GM21528 (cell line): Measurements from ENCODE around the gene TRIM24.
A peak's percentile ranks its signal among the peaks of the same experiment; 100 is the strongest.
"Not testable (repeated sequence)": the region's sequence is repeated elsewhere in the genome, so short reads cannot be mapped to it uniquely, and the experiment has no call there.

ENCODE experiments used
- ATAC-seq: cut with Tn5 transposase; IDR thresholded peaks from one replicate; pipeline ENCODE4 v1.9.1; 2021; ENCODE audit warnings: mild to moderate bottlenecking, moderate library complexity; ENCODE audit not compliant: unreplicated experiment, low FRiP score

The TRIM24 gene

GRCh38 chr7:138459413-138460175, 465 bp upstream of the TRIM24 start:
- ATAC-seq: peak; percentile 87

DNA sequence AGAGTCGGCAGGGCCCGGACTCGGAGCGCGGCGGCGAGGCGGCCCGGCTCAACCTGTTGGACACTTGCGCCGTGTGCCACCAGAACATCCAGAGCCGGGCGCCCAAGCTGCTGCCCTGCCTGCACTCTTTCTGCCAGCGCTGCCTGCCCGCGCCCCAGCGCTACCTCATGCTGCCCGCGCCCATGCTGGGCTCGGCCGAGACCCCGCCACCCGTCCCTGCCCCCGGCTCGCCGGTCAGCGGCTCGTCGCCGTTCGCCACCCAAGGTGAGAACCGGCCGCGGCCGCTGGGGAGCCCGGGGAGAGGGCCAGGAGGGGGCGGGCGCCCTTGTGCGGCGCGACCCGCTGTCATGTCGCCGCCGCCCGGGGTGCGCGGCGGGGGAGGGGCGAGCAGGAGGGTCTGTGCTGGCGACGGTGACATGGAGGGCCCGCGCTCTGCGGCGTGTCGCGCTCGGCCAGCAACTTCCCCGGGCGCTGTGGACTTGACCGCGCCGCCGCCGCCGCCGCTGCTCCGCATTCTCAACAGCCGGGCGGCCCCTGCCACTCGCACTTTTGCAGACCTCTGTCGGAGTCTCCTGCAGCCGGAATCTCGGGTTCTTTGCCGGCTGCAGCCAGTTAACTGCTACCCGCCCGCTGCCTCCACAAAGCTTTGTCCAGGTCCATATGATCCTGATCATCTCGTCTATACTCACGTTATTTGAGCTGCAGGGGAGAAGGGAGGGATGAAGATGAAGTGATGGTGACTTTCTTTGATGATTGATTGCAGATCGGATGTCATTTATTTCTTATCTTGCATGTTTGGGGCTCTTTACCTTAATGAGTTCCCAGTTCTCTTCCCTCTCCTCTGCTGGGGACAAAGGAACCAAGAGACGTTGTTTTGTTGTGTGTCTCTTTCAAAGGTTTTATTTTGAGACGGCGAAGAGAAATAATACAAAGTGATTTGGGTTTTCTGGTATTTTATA, 869 bp downstream of the TRIM24 start:
- peak; percentile 46 for ATAC-seq

DNA sequence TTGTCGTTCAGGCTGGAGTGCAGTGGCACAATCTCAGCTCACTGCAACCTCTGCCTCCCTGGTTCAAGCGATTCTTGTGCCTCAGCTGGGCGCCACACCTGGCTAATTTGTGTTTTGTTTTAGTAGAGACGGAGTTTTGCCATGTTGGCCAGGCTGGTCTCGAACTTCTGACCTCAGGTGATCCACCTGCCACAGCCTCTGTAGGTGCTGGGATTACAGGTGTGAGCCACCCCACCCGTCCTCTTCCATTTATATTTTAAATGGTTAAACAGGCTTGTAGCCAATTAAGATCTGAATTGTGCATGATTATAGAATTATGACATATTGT, 3.2 kb downstream of the TRIM24 start:
- ATAC-seq: not testable (repeated sequence)

GRCh38 chr7:138465046-138465445, 5.0 kb downstream of the TRIM24 start:
- ATAC-seq: no peak

- peak; percentile 54 for ATAC-seq
These were observed 6.2 kb downstream of the TRIM24 start for GRCh38 chr7:138466069-138466756.

- no peak for ATAC-seq
These were observed 8.4 kb downstream of the TRIM24 start for GRCh38 chr7:138468244-138469123.

DNA sequence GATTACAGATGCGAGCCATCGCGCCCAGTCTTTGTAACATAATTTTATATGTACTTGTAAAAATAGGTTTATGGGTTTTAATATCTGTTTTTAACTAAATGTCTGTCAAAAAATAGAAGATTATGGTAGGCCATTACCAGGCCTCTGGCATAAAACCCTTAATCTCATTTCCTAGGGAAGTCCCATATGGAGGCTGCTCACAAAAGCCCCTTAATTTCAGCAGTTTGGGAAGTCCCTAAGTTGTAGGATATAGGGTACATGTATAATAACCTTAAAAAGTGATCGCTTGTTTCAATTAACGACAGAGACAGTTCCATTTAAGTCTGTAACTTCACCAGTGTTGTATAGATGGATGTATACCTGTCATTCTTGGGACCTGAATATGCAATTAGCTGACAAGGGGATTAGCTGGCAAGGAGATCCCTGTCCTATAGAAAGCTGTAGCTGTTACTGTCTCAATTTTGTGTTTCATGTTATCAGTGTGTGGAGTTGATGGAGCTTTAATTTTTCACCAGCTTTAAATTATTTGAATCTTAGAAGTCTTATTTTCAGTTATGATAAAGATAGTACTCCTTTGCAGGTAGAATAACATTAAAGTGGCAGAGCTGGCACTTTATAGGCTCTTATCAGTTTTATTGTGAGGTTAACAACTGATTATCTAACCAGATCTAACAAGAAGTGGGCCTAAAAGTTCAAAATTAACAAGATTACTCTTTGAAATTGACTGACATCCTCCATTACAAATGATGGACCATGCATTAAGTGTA, 10.5 kb downstream of the TRIM24 start:
- no peak for ATAC-seq

GRCh38 chr7:138472292-138473079, 12.4 kb downstream of the TRIM24 start:
- no peak for ATAC-seq

DNA sequence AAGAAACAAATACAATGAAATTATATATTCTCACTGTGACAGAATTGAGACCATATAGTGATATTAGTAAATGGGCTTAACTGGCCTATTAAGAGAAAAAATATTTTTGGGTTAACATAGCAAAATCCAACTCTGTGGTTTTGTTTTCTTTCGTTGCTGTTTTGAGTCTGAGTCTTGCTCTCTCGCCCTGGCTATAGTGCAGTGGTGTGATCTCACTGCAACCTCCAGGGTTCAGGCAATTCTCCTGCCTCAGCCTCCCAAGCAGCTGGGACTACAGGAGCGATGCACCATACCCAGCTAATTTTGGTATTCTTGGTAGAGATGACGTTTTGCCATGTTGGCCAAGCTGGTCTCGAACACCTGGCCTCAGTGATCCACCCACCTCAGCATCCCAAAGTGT, 15.3 kb downstream of the TRIM24 start:
- no peak for ATAC-seq

DNA sequence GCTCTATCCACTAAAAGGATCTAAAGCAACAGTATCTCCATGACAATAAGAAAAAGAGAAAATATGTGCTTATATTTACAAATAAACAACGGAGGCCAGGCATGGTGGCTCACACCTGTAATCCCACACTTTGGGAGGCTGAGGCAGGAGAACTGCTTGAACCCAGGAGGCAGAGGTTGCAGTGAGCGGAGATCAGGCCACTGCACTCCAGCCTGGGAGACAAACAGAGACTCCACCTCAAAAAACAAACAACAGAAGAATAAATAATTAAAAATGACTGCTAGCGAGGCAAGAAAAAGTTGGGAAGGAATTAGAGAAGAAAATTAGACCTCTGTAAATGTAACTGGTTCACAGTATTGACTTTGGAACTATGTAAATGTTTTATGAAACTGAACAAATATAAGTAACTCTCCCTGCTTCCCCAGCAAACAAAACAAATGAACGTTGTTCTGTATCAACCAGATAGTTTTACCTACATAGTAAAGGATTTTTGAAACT, 17.1 kb downstream of the TRIM24 start:
- ATAC-seq: no peak

- no peak for ATAC-seq
These were observed 17.5 kb downstream of the TRIM24 start for GRCh38 chr7:138477581-138477980.

DNA sequence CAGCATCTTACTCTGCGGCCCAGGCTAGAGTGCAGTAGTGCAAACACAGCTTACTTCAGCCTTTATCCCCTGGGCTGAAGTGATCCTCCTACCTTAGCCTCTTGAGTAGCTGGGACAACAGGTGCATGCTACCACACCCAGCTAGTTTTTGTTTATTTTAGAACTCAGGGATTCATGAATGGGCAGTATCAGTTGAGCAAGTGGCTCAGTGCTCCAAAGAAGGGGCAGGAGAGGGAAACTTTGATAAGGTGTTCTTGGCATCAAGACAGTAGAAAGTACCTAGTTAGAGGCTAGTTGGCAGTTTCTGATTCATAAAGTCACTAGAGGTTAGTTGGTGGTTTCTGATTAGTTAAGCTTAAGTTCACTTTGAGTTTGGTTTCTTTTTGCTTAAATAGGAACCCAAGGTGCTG, 18.4 kb downstream of the TRIM24 start:
- ATAC-seq: peak; percentile 77

GRCh38 chr7:138480527-138480926, 20.5 kb downstream of the TRIM24 start:
- no peak for ATAC-seq

- ATAC-seq: no peak
These were observed 21.7 kb downstream of the TRIM24 start for GRCh38 chr7:138481447-138482380.

- ATAC-seq: no peak
These were observed 23.5 kb downstream of the TRIM24 start for GRCh38 chr7:138483531-138483930.

- not testable (repeated sequence) for ATAC-seq
These were observed 25.4 kb downstream of the TRIM24 start for GRCh38 chr7:138485508-138485907.

DNA sequence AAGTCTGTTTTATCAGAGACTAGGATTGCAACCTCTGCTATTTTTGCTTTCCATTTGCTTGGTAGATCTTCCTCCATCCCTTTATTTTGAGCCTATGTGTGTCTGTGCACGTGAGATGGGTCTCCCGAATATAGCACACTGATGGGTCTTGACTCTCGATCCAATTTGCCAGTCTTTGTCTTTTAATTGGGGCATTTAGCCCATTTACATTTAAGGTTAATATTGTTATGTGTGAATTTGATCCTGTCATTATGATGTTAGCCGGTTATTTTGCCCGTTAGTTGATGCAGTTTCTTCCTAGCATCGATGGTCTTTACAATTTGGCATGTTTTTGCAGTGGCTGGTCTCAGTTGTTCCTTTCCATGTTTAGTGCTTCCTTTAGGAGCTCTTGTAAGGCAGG, 29.1 kb downstream of the TRIM24 start:
- ATAC-seq: not testable (repeated sequence)
